T-helper 1 cell (primary cell): ENCODE measurements around the gene BPIFB6.
"Not testable (repeated sequence)": the region's sequence is repeated elsewhere in the genome, so short reads cannot be mapped to it uniquely, and the experiment has no call there.

ENCODE experiments used
- DNase-seq, 5 donors: peaks; one replicate each; pipeline ENCODE4 v3.0.0-alpha.2; 2012 to 2020

The BPIFB6 gene

GRCh38 chr20:33030569-33030968, 879 bp upstream of the BPIFB6 start:
- no peak for DNase-seq

- DNase-seq = no peak
These were observed 1.1 kb downstream of the BPIFB6 start for GRCh38 chr20:33032555-33032954.

GRCh38 chr20:33033381-33033780, 1.9 kb downstream of the BPIFB6 start:
- no peak for DNase-seq

GRCh38 chr20:33034115-33034514, 2.7 kb downstream of the BPIFB6 start:
- DNase-seq = no peak

GRCh38 chr20:33034901-33035492, 3.5 kb downstream of the BPIFB6 start:
- DNase-seq = no peak

GRCh38 chr20:33037456-33037855, 6.0 kb downstream of the BPIFB6 start:
- DNase-seq = no peak

- DNase-seq = no peak
These were observed 6.8 kb downstream of the BPIFB6 start for GRCh38 chr20:33038243-33038642.

GRCh38 chr20:33042430-33042829, 11.0 kb downstream of the BPIFB6 start:
- no peak for DNase-seq

GRCh38 chr20:33042983-33043730, 11.7 kb downstream of the BPIFB6 start:
- no peak for DNase-seq

GRCh38 chr20:33043731-33044181, 12.3 kb downstream of the BPIFB6 start:
- no peak for DNase-seq

GRCh38 chr20:33045129-33045721, 13.8 kb downstream of the BPIFB6 start:
- not testable (repeated sequence) for DNase-seq

- DNase-seq = no peak
These were observed 15.0 kb downstream of the BPIFB6 start for GRCh38 chr20:33046412-33046811.

GRCh38 chr20:33051333-33051732, 19.9 kb downstream of the BPIFB6 start:
- no peak for DNase-seq

GRCh38 chr20:33053291-33054106, 22.1 kb downstream of the BPIFB6 start, which contains the start of gene BPIFB3:
Gene BPIFB3, plus strand, starts transcription at chr20:33053903. Its CDS starts 1,533 bp downstream, at chr20:33055436.
- DNase-seq = no peak

GRCh38 chr20:33054381-33054780, 22.9 kb downstream of the BPIFB6 start:
- no peak for DNase-seq

GRCh38 chr20:33054791-33055190, 23.3 kb downstream of the BPIFB6 start:
- DNase-seq = no peak

- no peak for DNase-seq
These were observed 27.7 kb downstream of the BPIFB6 start for GRCh38 chr20:33059136-33059535.

- DNase-seq = no peak
These were observed 28.4 kb downstream of the BPIFB6 start for GRCh38 chr20:33059741-33060390.

- DNase-seq = no peak
These were observed 30.2 kb downstream of the BPIFB6 start for GRCh38 chr20:33061658-33062028.

GRCh38 chr20:33062105-33062824, 30.8 kb downstream of the BPIFB6 start:
- no peak for DNase-seq

- no peak for DNase-seq
These were observed 31.3 kb downstream of the BPIFB6 start for GRCh38 chr20:33062825-33063149.

GRCh38 chr20:33063271-33063670, 31.8 kb downstream of the BPIFB6 start:
- DNase-seq = no peak
